ENCODE results near the gene ASB2. TPM values are rescaled to one million over a fixed set of nuclear protein-coding genes. Genes with fewer than 3 reads are reported as not detected.

Gene ASB2
- total RNA-seq, 1 experiment from 2014 or later, result not detected

DNA sequence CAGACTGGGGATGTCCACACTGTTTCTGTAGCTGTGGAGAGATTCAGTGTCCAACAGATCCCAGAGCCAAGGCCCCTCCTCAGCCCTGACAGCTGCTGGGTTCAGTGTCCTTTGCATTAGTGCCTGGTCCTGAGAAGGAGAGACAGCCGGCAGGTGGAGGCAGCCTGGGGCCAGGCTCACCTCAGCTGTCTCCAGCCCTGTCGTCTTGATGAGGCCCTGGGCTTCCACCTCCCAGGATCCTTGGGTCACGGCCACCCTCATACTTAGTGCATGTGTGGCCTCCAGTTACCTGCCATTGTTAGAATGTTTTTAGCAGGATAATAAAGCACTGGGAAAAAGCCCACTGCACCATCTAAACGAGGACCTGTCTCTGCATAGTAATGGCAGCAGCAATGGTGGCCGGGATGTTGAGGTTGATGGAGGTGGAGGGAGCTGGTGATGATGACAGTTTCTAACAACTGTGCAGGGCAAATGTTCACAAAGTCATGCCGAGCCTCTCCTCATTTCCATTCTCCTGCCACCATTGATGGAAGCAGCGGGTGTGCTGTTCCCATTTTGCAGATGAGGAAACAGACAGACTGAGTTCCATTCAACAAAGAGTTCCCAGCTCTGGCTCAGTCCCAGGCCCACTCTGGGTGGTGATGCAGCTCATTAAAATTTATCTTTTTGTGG is 17.7 kb downstream of the ASB2 start:
- H3K9me2 ChIP-seq (ENCODE audit: insufficient read depth), result no peaks in the 10 kb centered on the region
- H3K36me3 ChIP-seq (ENCODE audit: low read depth), result no peaks in the 10 kb centered on the region
- H3K4me1 ChIP-seq (replicated peaks; ENCODE audit: insufficient read depth), result peaks cover 41% of the 10 kb centered on the region
- ChIA-PET POLR2A (ENCODE audit: unreplicated experiment) (no interaction called here), CTCF (no interaction called here)
- H3K4me3 ChIP-seq, result no peak overlapping the region
- H3F3A ChIP-seq (ENCODE audit: insufficient read depth, low read depth), result peaks cover 27% of the 10 kb centered on the region
- H2AFZ ChIP-seq, result no peak overlapping the region
- H4K20me1 ChIP-seq (ENCODE audit: insufficient read depth), result no peaks in the 10 kb centered on the region
- peak overlapping the region; percentile 61 for H3K27ac ChIP-seq
- no peak for DNase-seq
- peak overlapping the region; percentile 65 for H3K4me2 ChIP-seq
- no peaks in the 10 kb centered on the region for H3K79me2 ChIP-seq (ENCODE audit: low read depth)
- H3K9me3 ChIP-seq (ENCODE audit: insufficient read depth, low read depth), result no peaks in the 10 kb centered on the region
- no peak for TF ChIP-seq EZH2 (IDR thresholded peaks at IDR 0.05; ENCODE audit: low read depth)
- no peak for TF ChIP-seq CTCF (conservative IDR thresholded peaks at IDR 0.05)
- BruUV-seq (replicated peaks), result no TSS peak
- intact Hi-C loops (cut with micrococcal nuclease; ENCODE audit: unreplicated experiment), result no loop called here
- no peaks in the 10 kb centered on the region for H3K27me3 ChIP-seq (ENCODE audit: insufficient read depth, low read depth)

GRCh38 chr14:93957751-93958566 is 18.4 kb downstream of the ASB2 start:
- Histone ChIP-seq H3K4me1 (replicated peaks; ENCODE audit: insufficient read depth) (peaks cover 33% of the 10 kb centered on the region), H3F3A (ENCODE audit: insufficient read depth, low read depth) (peaks cover 21% of the 10 kb centered on the region), H3K27ac (no peak overlapping the region), H2AFZ (no peak overlapping the region), H3K36me3 (ENCODE audit: low read depth) (no peaks in the 10 kb centered on the region), H3K4me2 (no peak overlapping the region), H4K20me1 (ENCODE audit: insufficient read depth) (no peaks in the 10 kb centered on the region), H3K79me2 (ENCODE audit: low read depth) (no peaks in the 10 kb centered on the region), H3K4me3 (no peak overlapping the region), H3K27me3 (ENCODE audit: insufficient read depth, low read depth) (no peaks in the 10 kb centered on the region), H3K9me2 (ENCODE audit: insufficient read depth) (no peaks in the 10 kb centered on the region), H3K9me3 (ENCODE audit: insufficient read depth, low read depth) (no peaks in the 10 kb centered on the region)
- CTCF ChIA-PET, result no interaction called here
- DNase-seq, result no peak
- TF ChIP-seq CTCF (conservative IDR thresholded peaks at IDR 0.05) (no peak), EZH2 (IDR thresholded peaks at IDR 0.05; ENCODE audit: low read depth) (no peak)
- POLR2A ChIA-PET (ENCODE audit: unreplicated experiment), result no interaction called here
- BruUV-seq (replicated peaks), result no TSS peak
- intact Hi-C loops (cut with micrococcal nuclease; ENCODE audit: unreplicated experiment), result no loop called here

- no peak overlapping the region for H2AFZ ChIP-seq
- H3F3A ChIP-seq (ENCODE audit: insufficient read depth, low read depth), result peaks cover 15% of the 10 kb centered on the region
- H4K20me1 ChIP-seq (ENCODE audit: insufficient read depth), result no peaks in the 10 kb centered on the region
- H3K36me3 ChIP-seq (ENCODE audit: low read depth), result no peaks in the 10 kb centered on the region
- no TSS peak for BruUV-seq (replicated peaks)
- H3K4me3 ChIP-seq, result no peak overlapping the region
- no peak for DNase-seq
- no peak for TF ChIP-seq CTCF (conservative IDR thresholded peaks at IDR 0.05)
- no peak for TF ChIP-seq EZH2 (IDR thresholded peaks at IDR 0.05; ENCODE audit: low read depth)
- ChIA-PET POLR2A (ENCODE audit: unreplicated experiment) (no interaction called here), CTCF (no interaction called here)
- H3K4me2 ChIP-seq, result no peak overlapping the region
- intact Hi-C loops (cut with micrococcal nuclease; ENCODE audit: unreplicated experiment), result no loop called here
- H3K27ac ChIP-seq, result no peak overlapping the region
- no peaks in the 10 kb centered on the region for H3K79me2 ChIP-seq (ENCODE audit: low read depth)
- no peaks in the 10 kb centered on the region for H3K27me3 ChIP-seq (ENCODE audit: insufficient read depth, low read depth)
- no peaks in the 10 kb centered on the region for H3K9me2 ChIP-seq (ENCODE audit: insufficient read depth)
- H3K4me1 ChIP-seq (replicated peaks; ENCODE audit: insufficient read depth), result peaks cover 27% of the 10 kb centered on the region
- no peaks in the 10 kb centered on the region for H3K9me3 ChIP-seq (ENCODE audit: insufficient read depth, low read depth)
These were observed 19.0 kb downstream of the ASB2 start for GRCh38 chr14:93957333-93957710.

All from PC-9 (cell line).